ENCODE data around the gene ARFIP1.

Gene ARFIP1

DNA sequence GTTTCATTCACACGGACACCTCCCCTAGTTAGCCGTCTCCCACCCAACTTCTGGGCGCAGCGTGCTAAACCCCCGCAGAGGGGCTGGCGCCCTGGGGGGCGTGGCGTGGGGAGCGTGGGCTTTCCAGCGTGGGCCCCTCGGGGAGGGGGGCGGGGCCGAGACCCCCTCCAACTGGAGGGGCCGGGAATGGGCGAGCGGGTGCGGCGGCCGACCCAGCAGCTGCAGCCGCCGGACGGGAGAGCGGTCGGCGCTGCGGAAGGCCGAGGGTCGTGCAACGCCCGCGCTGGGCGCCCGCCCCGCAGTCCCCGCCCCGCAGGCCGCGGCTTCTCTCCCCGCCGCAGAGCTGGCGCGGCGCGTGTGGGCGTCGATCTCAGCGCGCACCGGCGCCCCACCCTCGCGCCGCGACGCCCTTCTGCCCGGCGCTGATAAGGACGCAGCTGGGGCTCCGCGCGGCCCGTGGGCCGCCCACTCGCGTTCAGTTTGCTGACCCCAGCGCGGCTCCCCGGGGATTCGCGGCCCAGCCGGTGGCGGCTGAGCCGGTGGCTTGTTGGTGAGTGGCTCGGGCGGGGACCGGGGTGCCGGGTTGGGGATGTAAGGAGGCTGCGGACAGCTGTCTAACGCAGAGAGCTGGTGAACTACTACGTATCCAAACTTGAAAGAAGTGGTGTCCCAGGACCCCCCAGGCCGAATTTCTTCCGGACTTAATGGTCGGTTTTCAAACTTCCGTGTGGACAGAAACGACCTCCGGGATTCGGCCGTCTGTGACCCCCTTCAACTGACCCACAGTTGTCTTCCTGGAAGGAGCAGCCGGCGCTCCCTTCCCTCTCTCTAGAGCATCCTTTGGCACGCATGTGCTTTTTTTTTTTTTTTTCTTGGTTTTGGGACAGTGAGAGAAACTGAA is 157.8 kb downstream of the ARFIP1 start:
- DNase-seq: peak; percentile 93 to 96
- TF ChIP-seq POLR2A (IDR thresholded peaks at IDR 0.05; ENCODE audit: low read length) (peak; percentile 80), GATA1 (IDR thresholded peaks at IDR 0.05; ENCODE audit: low read depth, low read length) (peak; percentile 72)

DNA sequence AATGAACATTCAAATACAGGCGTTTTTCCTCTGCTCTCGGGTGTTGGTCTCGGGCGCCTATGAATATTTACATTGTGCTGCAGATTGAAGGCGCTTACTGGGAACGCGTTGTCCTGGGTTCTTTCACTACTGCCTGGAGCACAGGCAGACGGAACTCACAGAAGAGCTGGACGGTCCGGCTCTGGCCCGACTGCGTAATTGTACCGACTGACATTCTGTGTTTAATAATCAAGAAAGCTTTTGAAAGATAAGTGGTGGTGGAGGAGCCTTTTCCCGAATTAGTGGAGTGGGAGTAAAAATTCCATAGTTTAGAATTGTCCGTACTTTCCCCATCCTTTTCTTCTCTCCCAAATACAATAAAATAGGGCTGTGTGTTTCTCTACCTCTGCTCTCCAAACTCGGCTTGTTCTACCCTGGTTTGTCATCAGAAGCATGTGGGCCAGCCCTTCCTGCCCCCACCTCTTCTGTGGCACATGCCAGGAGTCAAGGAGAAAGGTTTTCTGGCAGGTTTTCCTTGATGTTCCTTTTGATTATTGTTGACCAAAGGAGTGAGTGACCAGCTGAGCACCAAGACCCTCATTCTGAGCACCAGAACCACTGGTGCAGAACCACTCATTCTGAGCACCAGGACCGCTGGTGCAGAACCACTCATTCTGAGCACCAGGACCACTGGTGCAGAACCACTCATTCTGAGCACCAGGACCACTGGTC is 158.6 kb downstream of the ARFIP1 start:
- TF ChIP-seq POLR2A (IDR thresholded peaks at IDR 0.05; ENCODE audit: low read length) (no peak), GATA1 (IDR thresholded peaks at IDR 0.05; ENCODE audit: low read depth, low read length) (no peak)
- DNase-seq: peak; percentile 33 to 60

DNA sequence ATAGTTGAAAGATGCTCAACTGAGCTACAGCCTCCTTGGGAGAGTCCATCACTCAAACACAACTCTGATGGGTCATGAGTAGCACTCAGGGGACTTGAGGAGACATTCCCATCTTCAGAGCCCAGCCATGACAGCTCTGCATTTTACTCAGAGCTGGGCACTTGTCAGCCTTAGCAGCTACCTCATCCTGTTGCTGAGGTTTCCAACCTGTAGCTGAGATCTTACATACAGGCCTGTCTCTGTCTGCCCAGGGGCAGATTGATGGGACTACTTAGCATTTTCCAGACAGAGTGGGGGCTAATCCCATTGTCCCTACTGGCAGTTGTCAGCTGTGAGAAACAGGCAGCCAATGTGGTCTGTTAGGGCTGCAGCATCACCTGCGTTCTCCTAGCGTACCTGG is 159.9 kb downstream of the ARFIP1 start:
- no peak for TF ChIP-seq GATA1 (IDR thresholded peaks at IDR 0.05; ENCODE audit: low read depth, low read length)
- peak; percentile 2 for TF ChIP-seq POLR2A (IDR thresholded peaks at IDR 0.05; ENCODE audit: low read length)
- peak; percentile 19 to 48 for DNase-seq

- DNase-seq: peak; percentile 12 to 49
- no peak for TF ChIP-seq POLR2A (IDR thresholded peaks at IDR 0.05; ENCODE audit: low read length)
- no peak for TF ChIP-seq GATA1 (IDR thresholded peaks at IDR 0.05; ENCODE audit: low read depth, low read length)
Measured at GRCh38 chr4:152940461-152940860, 160.7 kb downstream of the ARFIP1 start.

DNA sequence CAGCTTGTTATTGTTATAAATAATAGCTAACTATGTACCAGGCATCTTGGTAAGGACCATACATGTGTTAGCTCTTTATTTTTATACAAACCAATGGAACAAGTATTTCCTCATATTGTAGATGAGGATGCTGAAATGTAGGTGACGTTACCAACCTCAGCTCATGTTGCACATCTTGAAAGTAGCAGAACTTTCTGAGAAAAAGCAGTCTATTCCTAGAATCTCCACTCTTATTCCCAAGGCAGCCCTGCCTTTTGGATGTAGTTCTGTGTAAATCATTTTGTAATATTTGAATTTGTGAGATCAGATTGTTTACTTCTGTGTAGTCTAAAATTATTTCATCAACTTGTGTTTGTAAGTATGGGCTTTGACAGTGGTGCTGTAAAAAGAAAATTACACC is 161.7 kb downstream of the ARFIP1 start:
- no peak for DNase-seq
- TF ChIP-seq GATA1 (IDR thresholded peaks at IDR 0.05; ENCODE audit: low read depth, low read length) (no peak), POLR2A (IDR thresholded peaks at IDR 0.05; ENCODE audit: low read length) (no peak)

DNA sequence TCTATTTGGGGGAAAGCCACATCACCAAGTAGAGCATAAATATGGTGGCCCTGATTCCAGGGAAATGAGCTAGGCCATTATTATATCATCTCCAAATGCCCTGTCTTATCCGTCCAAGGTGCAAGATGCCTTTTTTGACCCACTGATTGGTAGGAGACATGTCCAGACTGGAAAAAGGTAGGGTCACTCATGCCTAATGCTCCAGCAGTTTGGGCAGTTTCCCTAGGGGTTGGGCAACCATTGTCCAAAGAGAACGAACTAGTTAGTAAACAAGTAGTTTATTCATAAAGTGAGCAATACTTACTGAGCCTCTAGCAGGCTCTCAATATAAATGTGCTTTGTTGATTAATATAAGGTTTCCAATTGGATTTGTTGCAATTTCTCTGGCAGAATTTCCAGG is 162.6 kb downstream of the ARFIP1 start:
- DNase-seq: no peak
- TF ChIP-seq GATA1 (IDR thresholded peaks at IDR 0.05; ENCODE audit: low read depth, low read length) (no peak), POLR2A (IDR thresholded peaks at IDR 0.05; ENCODE audit: low read length) (no peak)

- DNase-seq: peak in 1 of 2 experiments; percentile 34
- TF ChIP-seq POLR2A (IDR thresholded peaks at IDR 0.05; ENCODE audit: low read length) (no peak), GATA1 (IDR thresholded peaks at IDR 0.05; ENCODE audit: low read depth, low read length) (no peak)
Measured at GRCh38 chr4:152943672-152944071, 163.9 kb downstream of the ARFIP1 start.

DNA sequence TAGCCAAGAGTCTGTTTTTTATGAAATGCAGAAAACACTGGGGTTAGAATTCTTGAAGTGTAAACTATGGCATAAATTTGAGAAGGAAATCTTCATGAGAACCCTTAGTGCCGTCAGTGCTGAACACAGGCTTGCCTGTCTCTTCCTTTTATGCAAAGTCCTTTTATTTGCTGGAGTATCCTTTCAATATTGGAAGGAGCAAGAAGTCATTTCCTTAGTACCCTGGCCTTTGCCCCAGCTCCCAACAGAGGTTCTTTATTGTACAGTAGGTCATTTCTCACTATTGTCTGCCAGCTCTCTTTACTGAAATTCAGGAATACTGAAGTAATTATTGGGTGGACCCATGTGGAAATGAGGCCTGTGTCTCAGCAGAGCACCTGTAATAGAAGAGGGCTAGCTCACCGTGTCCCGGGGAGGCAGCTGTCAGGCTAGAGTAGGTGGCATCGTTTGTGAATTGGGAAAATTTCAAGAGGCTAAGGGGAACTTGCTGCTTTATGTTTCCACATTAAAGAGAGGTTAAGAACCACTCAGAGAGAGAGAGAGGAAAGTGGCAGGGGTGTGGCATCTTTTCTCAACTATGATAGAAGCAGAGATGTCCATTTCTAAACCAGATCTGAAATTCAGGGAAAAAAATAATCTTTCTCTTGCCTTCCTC is 165.0 kb downstream of the ARFIP1 start:
- DNase-seq: peak in 1 of 2 experiments; percentile 22
- TF ChIP-seq GATA1 (IDR thresholded peaks at IDR 0.05; ENCODE audit: low read depth, low read length): no peak
- no peak for TF ChIP-seq POLR2A (IDR thresholded peaks at IDR 0.05; ENCODE audit: low read length)

GRCh38 chr4:152945639-152946038 is 165.9 kb downstream of the ARFIP1 start:
- TF ChIP-seq POLR2A (IDR thresholded peaks at IDR 0.05; ENCODE audit: low read length) (no peak), GATA1 (IDR thresholded peaks at IDR 0.05; ENCODE audit: low read depth, low read length) (no peak)
- DNase-seq: no peak

GRCh38 chr4:152946446-152946845 is 166.7 kb downstream of the ARFIP1 start:
- TF ChIP-seq GATA1 (IDR thresholded peaks at IDR 0.05; ENCODE audit: low read depth, low read length): no peak
- no peak for TF ChIP-seq POLR2A (IDR thresholded peaks at IDR 0.05; ENCODE audit: low read length)

GRCh38 chr4:152947311-152947710 is 167.6 kb downstream of the ARFIP1 start:
- TF ChIP-seq POLR2A (IDR thresholded peaks at IDR 0.05; ENCODE audit: low read length): no peak
- no peak for TF ChIP-seq GATA1 (IDR thresholded peaks at IDR 0.05; ENCODE audit: low read depth, low read length)
- no peak for DNase-seq

More at GRCh38 chr4:152946446-152946845, 166.7 kb downstream of the ARFIP1 start:
- DNase-seq: no peak

DNA sequence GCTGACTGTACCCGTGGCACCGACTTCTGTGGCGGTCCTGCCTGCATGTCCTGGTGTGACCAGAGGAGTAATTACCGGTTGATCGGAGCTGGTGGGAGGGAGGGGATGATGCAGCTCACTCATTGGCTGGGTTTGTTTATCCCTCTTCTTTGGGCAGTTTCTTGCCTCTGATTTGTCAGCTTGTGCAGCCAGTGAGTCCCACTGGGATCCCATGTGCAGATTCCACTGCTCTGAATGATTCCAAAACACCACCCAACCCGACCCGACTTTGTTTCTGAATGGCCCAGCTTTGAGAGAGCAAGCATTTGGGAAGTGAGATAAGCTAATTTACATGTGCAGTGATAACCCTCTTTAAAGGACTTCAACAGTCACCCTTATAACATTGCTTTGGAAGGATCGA is 170.2 kb downstream of the ARFIP1 start:
- DNase-seq: peak; percentile 31 to 40
- TF ChIP-seq POLR2A (IDR thresholded peaks at IDR 0.05; ENCODE audit: low read length) (no peak), GATA1 (IDR thresholded peaks at IDR 0.05; ENCODE audit: low read depth, low read length) (no peak)

DNA sequence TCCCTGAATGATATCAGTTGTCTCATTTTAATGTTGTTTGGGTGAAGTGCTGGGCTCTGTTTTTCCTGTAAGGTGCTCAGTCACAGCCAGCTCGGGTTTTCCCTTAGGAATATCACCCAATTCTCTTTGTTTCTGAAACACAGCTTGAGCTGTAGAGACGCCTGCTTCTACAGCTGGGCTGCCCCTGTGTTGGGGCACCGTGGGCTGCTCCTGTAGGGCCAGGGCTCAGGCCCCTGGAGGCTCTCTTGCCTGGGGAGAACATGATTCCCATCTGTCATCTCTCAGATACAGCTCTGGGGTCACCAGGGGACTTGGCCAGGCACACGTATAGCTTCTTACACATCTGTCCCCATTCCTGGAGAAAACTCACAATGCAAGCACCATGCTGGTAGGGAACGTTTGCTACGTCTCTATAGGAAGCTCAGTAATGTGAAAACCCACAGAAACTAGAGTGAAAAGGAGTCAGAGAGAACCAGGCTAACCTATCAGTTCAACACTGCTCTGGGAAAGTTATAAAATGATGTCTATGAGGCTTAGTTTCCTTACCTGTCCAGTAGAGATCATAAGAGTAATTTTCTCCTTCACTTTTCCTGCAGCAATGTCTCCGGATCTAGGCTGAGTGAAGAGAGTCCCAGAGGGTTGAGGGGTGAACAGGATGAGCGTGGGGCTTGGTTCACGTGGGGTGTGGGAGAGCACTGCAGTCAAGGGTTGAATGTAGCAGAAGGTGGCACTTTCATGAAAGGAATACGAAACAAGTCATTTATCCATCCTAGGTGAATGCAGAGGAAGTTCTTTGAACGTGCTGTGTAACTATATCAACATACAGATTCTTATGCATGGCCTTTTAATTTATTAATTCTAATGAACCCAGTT is 170.9 kb downstream of the ARFIP1 start:
- TF ChIP-seq GATA1 (IDR thresholded peaks at IDR 0.05; ENCODE audit: low read depth, low read length) (no peak), POLR2A (IDR thresholded peaks at IDR 0.05; ENCODE audit: low read length) (no peak)

More for the DNA sequence above, 170.9 kb downstream of the ARFIP1 start:
- no peak for DNase-seq

All from erythroblast (primary cell).